DOHH2 (cell line): ENCODE data around the gene KDM2A.

Experiments
- H3F3A ChIP-seq: fragments of 200-600 bp; sonication (generic), shearing (Covaris generic); 2 replicates; pipeline ENCODE4 v1.6.0; 2016; ENCODE audit warnings: antibody characterized with exemption, mild to moderate bottlenecking; ENCODE audit not compliant: control insufficient read depth, insufficient read depth
- H3K27ac ChIP-seq: fragments of 200-600 bp; sonication (generic); 2 replicates; pipeline ENCODE4 v1.5.1; 2014; ENCODE audit warnings: low read depth, mild to moderate bottlenecking, low read length, moderate library complexity
- H3K27me3 ChIP-seq: fragments of 200-600 bp; sonication (generic); 2 replicates; pipeline ENCODE4 v1.6.1; 2014; ENCODE audit warnings: mild to moderate bottlenecking, low read length, mixed read lengths; ENCODE audit not compliant: control insufficient read depth
- H3K36me3 ChIP-seq: fragments of 200-600 bp; sonication (generic); 2 replicates; pipeline ENCODE4 v1.6.1; 2014; ENCODE audit warnings: mild to moderate bottlenecking, low read length, moderate library complexity, mixed read lengths; ENCODE audit not compliant: control insufficient read depth
- H3K4me1 ChIP-seq: fragments of 200-600 bp; sonication (generic); 2 replicates; pipeline ENCODE4 v1.6.1; 2014; ENCODE audit warnings: mild to moderate bottlenecking, low read length, mixed read lengths; ENCODE audit not compliant: control insufficient read depth
- H3K4me2 ChIP-seq: fragments of 200-600 bp; sonication (generic); 2 replicates; pipeline ENCODE4 v1.6.0; 2014; ENCODE audit warnings: mild to moderate bottlenecking, low read length, moderate library complexity
- H3K4me3 ChIP-seq: fragments of 200-600 bp; sonication (generic); 2 replicates; pipeline ENCODE4 v1.5.1; 2014; ENCODE audit warnings: mild to moderate bottlenecking, low read length, mixed read lengths
- H3K79me2 ChIP-seq: fragments of 200-600 bp; sonication (generic); 2 replicates; pipeline ENCODE4 v1.6.1; 2014; ENCODE audit warnings: mild to moderate bottlenecking, low read length, mixed read lengths; ENCODE audit not compliant: control insufficient read depth
- H3K9me2 ChIP-seq: fragments of 200-600 bp; sonication (generic); replicated peaks from 2 replicates; pipeline ENCODE4 v1.6.1; 2014; ENCODE audit warnings: mild to moderate bottlenecking, low read length, mixed read lengths; ENCODE audit not compliant: control insufficient read depth
- H3K9me3 ChIP-seq: fragments of 200-600 bp; sonication (generic); 2 replicates; pipeline ENCODE4 v1.6.1; 2014; ENCODE audit warnings: antibody characterized with exemption, low read length, mixed read lengths; ENCODE audit not compliant: control insufficient read depth, insufficient read depth
- H4K20me1 ChIP-seq: fragments of 200-600 bp; sonication (generic); 2 replicates; pipeline ENCODE4 v1.6.0; 2014; ENCODE audit warnings: low read depth, mild to moderate bottlenecking, antibody characterized with exemption, low read length, moderate library complexity; ENCODE audit not compliant: control insufficient read depth, insufficient read depth
- EZH2phosphoT487 ChIP-seq: fragments of 200-600 bp; sonication (generic); IDR thresholded peaks from 2 replicates; pipeline ENCODE4 v1.6.1; 2017; ENCODE audit warnings: borderline replicate concordance, mild to moderate bottlenecking, antibody characterized with exemption, low read length, moderate library complexity, mixed read lengths
- TF ChIP-seq, protein P1 (sequence below): fragments of 200-600 bp; sonication (generic); IDR thresholded peaks from one replicate; pipeline ENCODE4 v1.5.1; 2014; ENCODE audit warnings: antibody characterized with exemption, mild to moderate bottlenecking, low read depth, low read length; ENCODE audit not compliant: poor library complexity, severe bottlenecking

Gene KDM2A

DNA sequence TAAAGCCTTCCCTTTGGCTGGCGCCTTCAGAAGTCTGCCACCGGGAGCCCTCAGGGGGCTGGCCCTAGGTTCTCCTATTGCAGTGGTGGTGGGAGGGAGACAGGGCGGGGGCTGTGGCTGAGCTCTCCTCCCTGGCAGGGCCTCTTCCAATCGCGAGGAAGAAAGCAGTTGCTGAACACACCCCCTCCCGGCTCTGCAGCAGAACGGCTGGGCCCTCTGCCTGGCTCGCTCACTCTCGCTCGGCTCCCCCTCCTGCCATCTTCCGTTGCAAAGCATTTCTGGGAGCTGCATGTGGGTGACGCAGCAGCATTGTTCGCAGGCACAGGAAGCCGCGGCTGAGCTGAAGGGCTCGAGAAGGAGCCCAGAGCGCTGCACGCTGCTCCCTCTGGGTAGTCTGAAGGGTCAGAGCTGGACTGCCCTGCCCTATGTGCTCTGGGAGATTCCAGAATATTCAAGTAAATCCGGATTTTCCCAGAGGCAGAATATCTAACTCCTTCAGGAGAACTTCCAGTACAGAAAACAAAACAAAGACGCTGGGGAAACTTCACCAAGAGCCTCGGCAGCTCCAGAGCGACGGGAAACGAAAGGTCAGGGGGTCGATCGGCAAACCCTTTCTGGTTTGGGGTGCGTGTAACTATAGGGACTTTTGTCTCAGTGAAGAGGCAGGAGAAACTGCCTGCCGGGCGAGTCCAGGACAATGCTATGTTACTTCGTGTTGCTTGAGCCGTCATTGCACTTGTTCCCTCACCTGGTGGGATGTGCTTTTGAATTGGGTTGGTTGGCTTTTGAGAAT, 120.9 kb downstream of the KDM2A start:
- peaks cover 51% of the 10 kb centered on the region for H3K79me2 ChIP-seq

DNA sequence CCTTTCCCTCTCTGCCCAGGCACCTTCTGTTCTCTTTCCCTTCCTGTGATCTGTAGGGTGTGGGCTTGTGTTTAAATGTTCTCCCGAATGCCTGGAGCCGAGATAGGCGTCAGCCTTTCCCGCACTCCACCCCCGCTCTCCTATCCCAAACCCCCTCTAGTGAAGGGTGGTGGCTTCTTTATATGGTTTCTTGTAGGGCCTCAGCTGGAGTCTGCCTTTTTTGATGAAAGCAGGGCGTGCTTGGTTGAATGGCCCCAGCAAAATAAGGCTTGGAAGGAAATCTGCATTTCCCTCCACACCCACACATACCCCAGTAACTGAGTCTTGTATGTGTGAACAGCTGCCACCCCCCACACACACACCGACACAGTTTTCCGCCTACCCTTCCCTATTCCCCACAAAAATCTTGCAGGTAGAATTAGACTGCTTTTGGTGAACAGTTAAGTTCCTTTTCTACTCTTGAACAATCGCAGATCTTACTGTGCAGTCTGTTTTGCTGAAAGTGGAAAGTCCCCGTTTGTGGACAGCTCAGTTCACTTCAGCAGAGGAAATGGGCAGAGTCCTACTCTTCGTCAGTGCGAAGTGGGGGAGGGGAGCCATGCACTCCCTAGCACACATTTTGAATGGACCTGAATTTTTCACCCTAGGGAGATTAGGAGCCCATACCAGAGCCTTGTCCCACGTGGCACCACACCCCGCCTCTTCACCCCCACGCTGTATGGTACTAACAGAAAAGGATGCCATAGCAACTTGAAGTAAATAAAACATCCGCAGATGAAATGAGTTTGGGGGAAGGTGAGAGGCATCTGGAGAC, 121.7 kb downstream of the KDM2A start:
- Histone ChIP-seq H3K9me2 (no peaks in the 10 kb centered on the region), H3K9me3 (no peaks in the 10 kb centered on the region), H3K36me3 (peaks cover 58% of the 10 kb centered on the region), H3K4me3 (peak overlapping the region; percentile 97), H3K4me2 (peak overlapping the region; percentile 77), H4K20me1 (peaks cover 13% of the 10 kb centered on the region), H3K27ac (peak overlapping the region; percentile 79), H3K4me1 (peaks cover 34% of the 10 kb centered on the region), H3F3A (peaks cover 25% of the 10 kb centered on the region), H3K79me2 (peaks cover 51% of the 10 kb centered on the region), H3K27me3 (no peaks in the 10 kb centered on the region)
- no peak for TF ChIP-seq EZH2phosphoT487
- TF ChIP-seq, protein P1, sequence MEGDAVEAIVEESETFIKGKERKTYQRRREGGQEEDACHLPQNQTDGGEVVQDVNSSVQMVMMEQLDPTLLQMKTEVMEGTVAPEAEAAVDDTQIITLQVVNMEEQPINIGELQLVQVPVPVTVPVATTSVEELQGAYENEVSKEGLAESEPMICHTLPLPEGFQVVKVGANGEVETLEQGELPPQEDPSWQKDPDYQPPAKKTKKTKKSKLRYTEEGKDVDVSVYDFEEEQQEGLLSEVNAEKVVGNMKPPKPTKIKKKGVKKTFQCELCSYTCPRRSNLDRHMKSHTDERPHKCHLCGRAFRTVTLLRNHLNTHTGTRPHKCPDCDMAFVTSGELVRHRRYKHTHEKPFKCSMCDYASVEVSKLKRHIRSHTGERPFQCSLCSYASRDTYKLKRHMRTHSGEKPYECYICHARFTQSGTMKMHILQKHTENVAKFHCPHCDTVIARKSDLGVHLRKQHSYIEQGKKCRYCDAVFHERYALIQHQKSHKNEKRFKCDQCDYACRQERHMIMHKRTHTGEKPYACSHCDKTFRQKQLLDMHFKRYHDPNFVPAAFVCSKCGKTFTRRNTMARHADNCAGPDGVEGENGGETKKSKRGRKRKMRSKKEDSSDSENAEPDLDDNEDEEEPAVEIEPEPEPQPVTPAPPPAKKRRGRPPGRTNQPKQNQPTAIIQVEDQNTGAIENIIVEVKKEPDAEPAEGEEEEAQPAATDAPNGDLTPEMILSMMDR, result no peak

More for the DNA sequence above, 120.9 kb downstream of the KDM2A start:
- Histone ChIP-seq H3K27ac (peak overlapping the region; percentile 79), H3K4me3 (peak overlapping the region; percentile 97), H3K27me3 (no peaks in the 10 kb centered on the region), H3F3A (peaks cover 25% of the 10 kb centered on the region), H3K36me3 (peaks cover 50% of the 10 kb centered on the region), H4K20me1 (peaks cover 13% of the 10 kb centered on the region), H3K9me2 (no peaks in the 10 kb centered on the region), H3K4me1 (peaks cover 34% of the 10 kb centered on the region), H3K4me2 (peak overlapping the region; percentile 77), H3K9me3 (no peaks in the 10 kb centered on the region)
- TF ChIP-seq EZH2phosphoT487, result no peak
- TF ChIP-seq, protein P1, result no peak

DNA sequence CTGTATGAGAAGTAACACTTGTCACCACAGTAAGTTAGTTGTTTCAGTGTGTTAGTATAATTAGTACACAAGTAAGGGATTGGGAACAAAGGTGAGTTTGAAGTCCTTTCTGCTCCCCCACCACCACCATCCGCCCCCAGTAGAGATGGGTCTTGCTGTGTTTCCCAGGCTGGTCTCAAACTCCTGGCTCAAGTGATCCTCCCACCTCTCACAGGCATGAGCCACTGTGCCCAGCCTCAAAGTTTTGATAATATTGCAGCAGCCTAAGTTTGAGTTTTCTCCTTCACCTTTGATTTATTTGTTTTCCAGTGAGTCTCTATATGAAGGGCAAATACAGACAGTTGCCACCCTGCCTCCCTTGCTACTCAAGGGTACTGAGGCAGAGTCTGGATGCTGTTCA, 123.5 kb downstream of the KDM2A start:
- Histone ChIP-seq H3F3A (peaks cover 19% of the 10 kb centered on the region), H3K79me2 (peaks cover 51% of the 10 kb centered on the region), H3K4me3 (peak overlapping the region; percentile 31; the same call in 1 of the 2 replicates)

More for the DNA sequence above, 123.5 kb downstream of the KDM2A start:
- Histone ChIP-seq H4K20me1 (peaks cover 13% of the 10 kb centered on the region), H3K27ac (no peak overlapping the region), H3K9me2 (no peaks in the 10 kb centered on the region), H3K4me1 (peaks cover 34% of the 10 kb centered on the region), H3K36me3 (peaks cover 67% of the 10 kb centered on the region), H3K27me3 (no peaks in the 10 kb centered on the region), H3K4me2 (peak overlapping the region; percentile 48; the same call in 1 of the 2 replicates), H3K9me3 (no peaks in the 10 kb centered on the region)
- TF ChIP-seq, protein P1, result no peak
- TF ChIP-seq EZH2phosphoT487, result no peak
